Thymus (tissue), 11 donors: Measurements from ENCODE around the gene GRIN2C. TPM values are rescaled to one million over a fixed set of nuclear protein-coding genes. Genes with fewer than 3 reads are reported as not detected.

ENCODE experiments used
- DNase-seq, 9 donors: peaks; one replicate each; pipeline ENCODE4 v3.0.0-alpha.2; 2013; ENCODE audit warnings: low spot score in 9 of 9, low read depth in 6 of 9, missing footprints in 1 of 9
- H3K27ac ChIP-seq, 2 donors: one replicate each; pipeline ENCODE4 v1.5.1; 2013; ENCODE audit warnings: control low read depth in 1 of 2, low read depth in 1 of 2, low read length in 1 of 2, mild to moderate bottlenecking in 1 of 2, moderate library complexity in 1 of 2
- H3K27me3 ChIP-seq, 2 donors: one replicate each; pipeline ENCODE4 v1.5.1; 2013; ENCODE audit warnings: low read length in 1 of 2; ENCODE audit not compliant: control insufficient read depth in 2 of 2, insufficient read depth in 1 of 2
- H3K36me3 ChIP-seq, 2 donors: one replicate each; pipeline ENCODE4 v1.5.1; 2013; ENCODE audit warnings: low read length in 1 of 2, mild to moderate bottlenecking in 1 of 2, moderate library complexity in 1 of 2; ENCODE audit not compliant: control insufficient read depth in 2 of 2, insufficient read depth in 2 of 2
- H3K4me1 ChIP-seq, 2 donors: one replicate each; pipeline ENCODE4 v1.5.1; 2013; ENCODE audit warnings: low read length in 2 of 2; ENCODE audit not compliant: control insufficient read depth in 2 of 2, insufficient read depth in 2 of 2
- H3K4me3 ChIP-seq, 2 donors: one replicate each; pipeline ENCODE4 v1.5.1; 2013; ENCODE audit warnings: low read length in 2 of 2, control low read depth in 1 of 2, mild to moderate bottlenecking in 1 of 2
- H3K9me3 ChIP-seq, 2 donors: one replicate each; pipeline ENCODE4 v1.5.1; 2013; ENCODE audit warnings: low read length in 1 of 2, mild to moderate bottlenecking in 1 of 2; ENCODE audit not compliant: control insufficient read depth in 2 of 2, insufficient read depth in 1 of 2
- WGBS: extraction: QIAGEN DNeasy Blood & Tissue Kit; methylation state at CpG from one replicate; pipeline ENCODE4 v1.1.7; 2013; 5-methylcytosine and 5-hydroxymethylcytosine counted together
- polyA plus RNA-seq: library from polyadenylated mRNA; stranded (reverse); fragments of 200-250 nt; gene quantifications from one replicate; pipeline ENCODE4 v1.2.3, GENCODE V29; 2013
- total RNA-seq: library from RNA; stranded (reverse); fragments of 120-200 nt; gene quantifications from one replicate; pipeline ENCODE4 v1.2.4, GENCODE V29; 2013
- donor health status: healthy.

GRIN2C gene
- total and polyA plus RNA-seq, 2 donors: 0.05 to 0.07 TPM

GRCh38 chr17:74900208-74900607 is 40.5 kb upstream of the GRIN2C start:
- WGBS: 98% methylated on average over 8 of the region's 8 CpGs
- Histone ChIP-seq H3K9me3 (no peaks in the 10 kb centered on the region), H3K27ac (no peak overlapping the region), H3K4me3 (no peak overlapping the region), H3K27me3 (peaks cover 4 to 62% of the 10 kb centered on the region in 2 donors), H3K36me3 (no peaks in the 10 kb centered on the region), H3K4me1 (no peaks in the 10 kb centered on the region)
- DNase-seq: no peak

GRCh38 chr17:74898376-74898946 is 38.8 kb upstream of the GRIN2C start:
- no peaks in the 10 kb centered on the region for H3K4me1 ChIP-seq
- H3K4me3 ChIP-seq: no peak overlapping the region
- no peak for DNase-seq
- no peaks in the 10 kb centered on the region for H3K36me3 ChIP-seq
- peaks cover 18 to 67% of the 10 kb centered on the region in 2 donors for H3K27me3 ChIP-seq
- no peaks in the 10 kb centered on the region for H3K9me3 ChIP-seq
- no peak overlapping the region for H3K27ac ChIP-seq
- WGBS: 90% methylated on average over 11 of the region's 11 CpGs

GRCh38 chr17:74893936-74894671 is 34.4 kb upstream of the GRIN2C start:
- Histone ChIP-seq H3K4me1 (no peaks in the 10 kb centered on the region), H3K27me3 (peaks cover 32 to 80% of the 10 kb centered on the region in 2 donors), H3K27ac (no peak overlapping the region), H3K9me3 (no peaks in the 10 kb centered on the region), H3K4me3 (no peak overlapping the region), H3K36me3 (no peaks in the 10 kb centered on the region)
- DNase-seq: no peak
- WGBS: 39% methylated on average over 22 of the region's 22 CpGs

- no peak within 1 kb of the TSS for H3K4me3 ChIP-seq
- H3K36me3 ChIP-seq: no peaks in the 10 kb centered on the region
- WGBS: 8% methylated on average over 86 of the region's 86 CpGs
- DNase-seq: no peak
- H3K9me3 ChIP-seq: no peaks in the 10 kb centered on the region
- peaks cover 32 to 86% of the 10 kb centered on the region in 2 donors for H3K27me3 ChIP-seq
- H3K4me1 ChIP-seq: no peaks in the 10 kb centered on the region
- H3K27ac ChIP-seq: no peak within 1 kb of the TSS
Measured at GRCh38 chr17:74892974-74893911, 33.6 kb upstream of the GRIN2C start, which contains the start of gene FADS6. Gene FADS6, minus strand, starts transcription at chr17:74893633. Its CDS starts 38 bp downstream, at chr17:74893595.

- DNase-seq: no peak
- no peaks in the 10 kb centered on the region for H3K9me3 ChIP-seq
- peaks cover 32 to 82% of the 10 kb centered on the region in 2 donors for H3K27me3 ChIP-seq
- 84% methylated on average over 20 of the region's 20 CpGs for WGBS
- H3K4me3 ChIP-seq: no peak overlapping the region
- no peaks in the 10 kb centered on the region for H3K4me1 ChIP-seq
- H3K27ac ChIP-seq: no peak overlapping the region
- no peaks in the 10 kb centered on the region for H3K36me3 ChIP-seq
Measured at GRCh38 chr17:74892013-74892841, 32.5 kb upstream of the GRIN2C start.

GRCh38 chr17:74890554-74890953 is 30.9 kb upstream of the GRIN2C start:
- no peak overlapping the region for H3K4me3 ChIP-seq
- no peaks in the 10 kb centered on the region for H3K9me3 ChIP-seq
- H3K27me3 ChIP-seq: peaks cover 28 to 68% of the 10 kb centered on the region in 2 donors
- no peak overlapping the region for H3K27ac ChIP-seq
- 96% methylated on average over 7 of the region's 7 CpGs for WGBS
- no peaks in the 10 kb centered on the region for H3K4me1 ChIP-seq
- H3K36me3 ChIP-seq: no peaks in the 10 kb centered on the region
- DNase-seq: no peak

GRCh38 chr17:74888469-74888868 is 28.8 kb upstream of the GRIN2C start:
- Histone ChIP-seq H3K36me3 (no peaks in the 10 kb centered on the region), H3K4me1 (no peaks in the 10 kb centered on the region), H3K4me3 (no peak overlapping the region), H3K27me3 (peaks cover 14 to 53% of the 10 kb centered on the region in 2 donors), H3K27ac (no peak overlapping the region), H3K9me3 (no peaks in the 10 kb centered on the region)
- no peak for DNase-seq
- WGBS: 88% methylated on average over 13 of the region's 13 CpGs

- Histone ChIP-seq H3K9me3 (no peaks in the 10 kb centered on the region), H3K27ac (no peak overlapping the region), H3K4me3 (no peak overlapping the region), H3K36me3 (no peaks in the 10 kb centered on the region), H3K27me3 (peaks cover 0 to 21% of the 10 kb centered on the region in 2 donors), H3K4me1 (no peaks in the 10 kb centered on the region)
- no peak for DNase-seq
- WGBS: 83% methylated on average over 15 of the region's 15 CpGs
Measured at GRCh38 chr17:74883241-74883745, 23.6 kb upstream of the GRIN2C start.
